ENCODE results near the gene PEX10. TPM values are rescaled to one million over a fixed set of nuclear protein-coding genes. Genes with fewer than 3 reads are reported as not detected.
A peak's percentile ranks its signal among the peaks of the same experiment; 100 is the strongest.

PEX10 gene
- total RNA-seq, 2 donors from 2014 or later, result 18.1 to 26.5 TPM

DNA sequence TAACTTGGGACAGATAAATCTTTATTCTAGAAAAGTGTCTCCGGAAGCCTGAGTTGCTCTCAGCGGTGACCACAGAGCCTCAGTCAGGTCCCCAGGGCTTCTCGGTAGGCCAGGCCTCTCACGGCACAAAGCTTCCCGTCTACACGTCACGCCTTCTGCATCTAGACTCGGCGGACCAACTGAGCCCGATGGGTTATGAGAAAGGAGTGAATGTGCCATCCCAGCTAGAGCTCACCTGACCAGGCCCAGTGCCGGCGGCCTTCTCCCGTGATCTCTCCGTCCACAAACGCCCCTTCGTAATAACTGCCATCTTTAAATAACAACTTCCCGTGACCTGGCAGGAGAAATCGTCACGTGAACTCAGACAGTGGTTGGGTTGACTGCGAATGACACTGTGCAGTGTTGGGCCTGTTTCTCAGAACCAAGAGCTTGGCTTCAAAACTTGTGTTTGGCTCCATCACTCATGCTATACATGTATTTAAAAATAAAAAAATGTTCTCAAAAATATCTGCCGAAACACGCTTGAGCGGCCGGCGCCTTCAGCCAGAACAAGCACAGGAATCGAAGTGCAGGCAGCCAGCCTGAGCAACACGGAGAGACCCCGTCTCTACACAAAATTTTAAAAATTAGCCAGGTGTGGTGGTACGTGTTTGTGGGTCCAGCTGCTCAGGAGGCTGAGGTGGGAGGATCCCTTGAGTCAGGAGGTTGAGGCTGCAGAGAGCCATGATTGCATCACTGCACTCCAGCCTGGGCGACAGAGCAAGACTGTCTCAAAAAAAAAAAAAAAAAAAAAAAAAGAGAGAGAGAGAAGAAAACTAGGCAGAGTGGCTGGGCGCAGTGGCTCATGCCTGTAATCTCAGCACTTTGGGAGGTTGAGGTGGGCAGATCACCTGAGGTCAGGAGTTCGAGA lies 24.1 kb downstream of the PEX10 start:
- 89 to 94% methylated on average over 32 of the region's 32 CpGs for WGBS, 2 donors
- DNase-seq, result peak in 1 of 4 donors; percentile 2

GRCh38 chr1:2386636-2387611 lies 25.4 kb downstream of the PEX10 start:
- intact Hi-C loops (cut with DNase I), result no loop called here
- H3K27ac ChIP-seq, result no peak overlapping the region

More for the DNA sequence above, 24.1 kb downstream of the PEX10 start:
- Histone ChIP-seq H3K27me3 (no peaks in the 10 kb centered on the region), H3K27ac (no peak overlapping the region), H3K4me1 (peaks cover 24% of the 10 kb centered on the region), H3K36me3 (replicated peaks in 1 of 2; ENCODE audit: insufficient read depth in 1 of 2, low read depth in 2 of 2) (no peaks in the 10 kb centered on the region), H3K9me3 (no peaks in the 10 kb centered on the region), H3K4me3 (no peak overlapping the region)
- TF ChIP-seq POLR2A (IDR thresholded peaks at IDR 0.05), result no peak
- no peak for TF ChIP-seq CTCF (IDR thresholded peaks at IDR 0.05)
- ATAC-seq, result no peak
- intact Hi-C loops (cut with DNase I), result no loop called here

GRCh38 chr1:2385606-2386280 lies 26.6 kb downstream of the PEX10 start:
- H3K27me3 ChIP-seq, result no peaks in the 10 kb centered on the region
- no peak for DNase-seq
- no peaks in the 10 kb centered on the region for H3K36me3 ChIP-seq (replicated peaks in 1 of 2; ENCODE audit: insufficient read depth in 1 of 2, low read depth in 2 of 2)
- 90 to 92% methylated on average over 18 to 19 of the region's 19 CpGs for WGBS, 2 donors
- TF ChIP-seq CTCF (IDR thresholded peaks at IDR 0.05) (no peak), POLR2A (IDR thresholded peaks at IDR 0.05) (no peak)
- intact Hi-C loops (cut with DNase I), result no loop called here
- no peaks in the 10 kb centered on the region for H3K9me3 ChIP-seq
- no peak for ATAC-seq
- H3K4me3 ChIP-seq, result no peak overlapping the region
- H3K4me1 ChIP-seq, result peaks cover 16% of the 10 kb centered on the region
- H3K27ac ChIP-seq, result no peak overlapping the region

More at GRCh38 chr1:2386636-2387611, 25.4 kb downstream of the PEX10 start:
- no peak for TF ChIP-seq CTCF (IDR thresholded peaks at IDR 0.05)
- no peak for TF ChIP-seq POLR2A (IDR thresholded peaks at IDR 0.05)
- ATAC-seq (no peak), DNase-seq (no peak)
- Histone ChIP-seq H3K9me3 (no peaks in the 10 kb centered on the region), H3K27me3 (no peaks in the 10 kb centered on the region), H3K36me3 (replicated peaks in 1 of 2; ENCODE audit: insufficient read depth in 1 of 2, low read depth in 2 of 2) (no peaks in the 10 kb centered on the region), H3K4me3 (no peak overlapping the region), H3K4me1 (peaks cover 15% of the 10 kb centered on the region)
- WGBS, 2 donors, result 92% methylated on average over 17 to 30 of the region's 30 CpGs

DNA sequence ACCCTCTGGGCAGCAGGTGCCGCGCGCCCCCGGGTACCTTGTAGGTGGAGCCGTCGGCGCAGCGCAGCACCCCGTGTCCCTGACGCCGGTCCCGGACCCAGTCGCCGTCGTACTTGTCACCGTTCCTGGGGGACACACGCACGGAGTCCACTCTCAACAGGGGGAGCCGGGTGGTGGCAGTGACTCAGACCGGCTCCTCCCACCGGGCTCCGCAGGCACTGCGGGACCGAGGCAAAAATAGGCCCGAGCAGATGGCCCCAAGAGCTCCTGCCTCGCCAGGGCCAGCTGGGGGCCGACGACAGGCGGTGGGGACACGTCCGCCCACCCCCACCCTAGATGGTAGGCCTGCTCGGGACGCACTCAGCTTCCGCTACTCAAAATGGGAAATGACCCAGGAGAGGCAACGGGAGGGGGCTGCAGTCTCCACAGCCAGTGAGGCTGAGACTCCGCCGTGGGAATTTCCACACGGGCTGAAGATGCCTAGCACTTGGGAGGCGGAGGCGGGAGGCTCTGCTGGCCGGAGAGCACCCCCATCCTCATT lies 27.4 kb downstream of the PEX10 start:
- ATAC-seq (no peak), DNase-seq (no peak)
- Histone ChIP-seq H3K36me3 (replicated peaks in 1 of 2; ENCODE audit: insufficient read depth in 1 of 2, low read depth in 2 of 2) (no peaks in the 10 kb centered on the region), H3K9me3 (no peaks in the 10 kb centered on the region), H3K4me1 (peaks cover 9% of the 10 kb centered on the region), H3K27ac (no peak overlapping the region), H3K27me3 (no peaks in the 10 kb centered on the region), H3K4me3 (no peak overlapping the region)
- intact Hi-C loops (cut with DNase I), result loop anchor here (5.0 kb wide), 1 partner anchor 188 kb away; no protein-coding TSS in a partner anchor
- TF ChIP-seq CTCF (IDR thresholded peaks at IDR 0.05), result no peak
- no peak for TF ChIP-seq POLR2A (IDR thresholded peaks at IDR 0.05)
- WGBS, 2 donors, result 75 to 86% methylated on average over 10 to 38 of the region's 41 CpGs
